Sigmoid colon (tissue), 4 donors: Measurements from ENCODE around the gene CHRM4.

Experiments
- EP300 ChIP-seq, 4 donors: sonication (generic); formaldehyde crosslinking; IDR thresholded peaks; one replicate each; pipeline ENCODE4 v1.6.1; 2017; ENCODE audit warnings: antibody characterized with exemption in 4 of 4
- POLR2A ChIP-seq, 2 donors: fragments of 450-650 bp; IDR thresholded peaks; one replicate each; pipeline ENCODE4 v1.6.1; 2016; ENCODE audit warnings: antibody characterized with exemption in 2 of 2, mild to moderate bottlenecking in 2 of 2, moderate library complexity in 2 of 2
- POLR2AphosphoS5 ChIP-seq, 4 donors: sonication (generic); formaldehyde crosslinking; IDR thresholded peaks; one replicate each; pipeline ENCODE4 v1.6.1; 2017; ENCODE audit warnings: antibody characterized with exemption in 4 of 4
- TF ChIP-seq, protein P1 (sequence below), 4 experiments: fragments of 450-650 bp in 3 of 4; fragments of 200-600 bp in 1 of 4; IDR thresholded peaks; one replicate each; pipeline ENCODE4 v1.5.1; 2016 to 2019; ENCODE audit warnings: antibody characterized with exemption in 4 of 4, mild to moderate bottlenecking in 3 of 4, moderate library complexity in 2 of 4

DNA sequence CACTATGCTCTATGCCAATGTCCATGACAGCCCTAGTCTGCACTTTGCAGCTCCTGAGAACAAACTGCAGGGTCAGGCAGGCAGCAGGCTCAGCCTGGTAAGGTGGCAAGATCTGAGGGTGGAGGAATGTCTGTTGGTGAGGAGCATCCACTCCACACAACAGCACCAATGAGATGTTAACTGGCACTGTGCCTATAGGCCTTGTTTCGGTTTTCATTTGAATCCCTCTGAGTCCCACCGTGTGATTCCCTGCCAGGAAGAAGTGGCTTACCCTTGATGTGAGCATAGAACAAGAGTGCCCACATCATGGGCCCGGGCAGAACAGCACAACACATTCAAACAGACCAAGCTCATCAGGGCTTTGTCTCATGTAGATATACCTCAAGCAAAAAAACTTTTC lies 44.1 kb upstream of the CHRM4 start:
- TF ChIP-seq, protein P1, sequence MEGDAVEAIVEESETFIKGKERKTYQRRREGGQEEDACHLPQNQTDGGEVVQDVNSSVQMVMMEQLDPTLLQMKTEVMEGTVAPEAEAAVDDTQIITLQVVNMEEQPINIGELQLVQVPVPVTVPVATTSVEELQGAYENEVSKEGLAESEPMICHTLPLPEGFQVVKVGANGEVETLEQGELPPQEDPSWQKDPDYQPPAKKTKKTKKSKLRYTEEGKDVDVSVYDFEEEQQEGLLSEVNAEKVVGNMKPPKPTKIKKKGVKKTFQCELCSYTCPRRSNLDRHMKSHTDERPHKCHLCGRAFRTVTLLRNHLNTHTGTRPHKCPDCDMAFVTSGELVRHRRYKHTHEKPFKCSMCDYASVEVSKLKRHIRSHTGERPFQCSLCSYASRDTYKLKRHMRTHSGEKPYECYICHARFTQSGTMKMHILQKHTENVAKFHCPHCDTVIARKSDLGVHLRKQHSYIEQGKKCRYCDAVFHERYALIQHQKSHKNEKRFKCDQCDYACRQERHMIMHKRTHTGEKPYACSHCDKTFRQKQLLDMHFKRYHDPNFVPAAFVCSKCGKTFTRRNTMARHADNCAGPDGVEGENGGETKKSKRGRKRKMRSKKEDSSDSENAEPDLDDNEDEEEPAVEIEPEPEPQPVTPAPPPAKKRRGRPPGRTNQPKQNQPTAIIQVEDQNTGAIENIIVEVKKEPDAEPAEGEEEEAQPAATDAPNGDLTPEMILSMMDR (IDR thresholded peaks at IDR 0.05) = no peak
- TF ChIP-seq POLR2A (IDR thresholded peaks at IDR 0.05) (no peak), EP300 (IDR thresholded peaks at IDR 0.05) (no peak), POLR2AphosphoS5 (IDR thresholded peaks at IDR 0.05) (no peak)
